T-helper 2 cell treated with Interferon-gamma antibody and Interleukin-4, amounts not matched to agents 5 μg/mL and 100 μg/mL, for 36 hours (primary cell): ENCODE data around the gene VSIG10L2.

Source experiments
- DNase-seq: peaks from one replicate; pipeline ENCODE4 v3.0.0; 2021; ENCODE audit warnings: low spot score
- H3K27ac Mint-ChIP-seq: one replicate; pipeline ENCODE4 v1.8.0; 2021; ENCODE audit warnings: mild to moderate bottlenecking, mixed read lengths
- H3K27me3 Mint-ChIP-seq: one replicate; pipeline ENCODE4 v1.8.0; 2021; ENCODE audit warnings: low read depth, mixed read lengths
- H3K36me3 Mint-ChIP-seq: one replicate; pipeline ENCODE4 v1.8.0; 2021; ENCODE audit warnings: low read depth, mixed read lengths
- H3K4me1 Mint-ChIP-seq: one replicate; pipeline ENCODE4 v1.8.0; 2021; ENCODE audit warnings: low read depth, mixed read lengths
- H3K4me3 Mint-ChIP-seq: one replicate; pipeline ENCODE4 v1.8.0; 2022; ENCODE audit warnings: mild to moderate bottlenecking, moderate library complexity, mixed read lengths
- H3K9me3 Mint-ChIP-seq: one replicate; pipeline ENCODE4 v1.8.0; 2021; ENCODE audit warnings: mixed read lengths

Gene VSIG10L2

GRCh38 chr11:125957618-125958332 is 11.9 kb downstream of the VSIG10L2 start:
- Mint-ChIP-seq H3K4me3 (peak overlapping the region; percentile 63), H3K27ac (no peak overlapping the region), H3K4me1 (peaks cover 9% of the 10 kb centered on the region), H3K9me3 (peaks cover 3% of the 10 kb centered on the region), H3K27me3 (no peaks in the 10 kb centered on the region), H3K36me3 (no peaks in the 10 kb centered on the region)
- no peak for DNase-seq

- Mint-ChIP-seq H3K4me1 (peaks cover 9% of the 10 kb centered on the region), H3K36me3 (no peaks in the 10 kb centered on the region), H3K4me3 (no peak overlapping the region), H3K27ac (no peak overlapping the region), H3K9me3 (peaks cover 6% of the 10 kb centered on the region), H3K27me3 (no peaks in the 10 kb centered on the region)
- no peak for DNase-seq
Observed at GRCh38 chr11:125958872-125959400, 13.1 kb downstream of the VSIG10L2 start.

- H3K9me3 Mint-ChIP-seq, result peaks cover 6% of the 10 kb centered on the region
- no peak overlapping the region for H3K27ac Mint-ChIP-seq
- no peak overlapping the region for H3K4me3 Mint-ChIP-seq
- peaks cover 9% of the 10 kb centered on the region for H3K4me1 Mint-ChIP-seq
- H3K27me3 Mint-ChIP-seq, result no peaks in the 10 kb centered on the region
- DNase-seq, result no peak
- H3K36me3 Mint-ChIP-seq, result no peaks in the 10 kb centered on the region
Observed at GRCh38 chr11:125959511-125959910, 13.7 kb downstream of the VSIG10L2 start.

- Mint-ChIP-seq H3K27me3 (no peaks in the 10 kb centered on the region), H3K9me3 (peaks cover 6% of the 10 kb centered on the region), H3K4me1 (peaks cover 9% of the 10 kb centered on the region), H3K36me3 (no peaks in the 10 kb centered on the region), H3K4me3 (no peak overlapping the region), H3K27ac (no peak overlapping the region)
- no peak for DNase-seq
Observed at GRCh38 chr11:125959931-125960330, 14.1 kb downstream of the VSIG10L2 start.

- Mint-ChIP-seq H3K9me3 (peaks cover 6% of the 10 kb centered on the region), H3K27ac (no peak overlapping the region), H3K27me3 (no peaks in the 10 kb centered on the region), H3K4me3 (no peak overlapping the region), H3K4me1 (peaks cover 9% of the 10 kb centered on the region), H3K36me3 (no peaks in the 10 kb centered on the region)
- no peak for DNase-seq
Observed at GRCh38 chr11:125960771-125961170, 14.9 kb downstream of the VSIG10L2 start.

GRCh38 chr11:125967515-125967914 is 21.7 kb downstream of the VSIG10L2 start:
- no peak overlapping the region for H3K4me3 Mint-ChIP-seq
- peaks cover 6% of the 10 kb centered on the region for H3K9me3 Mint-ChIP-seq
- H3K4me1 Mint-ChIP-seq, result peaks cover under 1% of the 10 kb centered on the region
- peaks cover 9% of the 10 kb centered on the region for H3K27me3 Mint-ChIP-seq
- H3K27ac Mint-ChIP-seq, result no peak overlapping the region
- H3K36me3 Mint-ChIP-seq, result no peaks in the 10 kb centered on the region
- no peak for DNase-seq

GRCh38 chr11:125968354-125968753 is 22.5 kb downstream of the VSIG10L2 start:
- H3K4me1 Mint-ChIP-seq, result no peaks in the 10 kb centered on the region
- no peaks in the 10 kb centered on the region for H3K36me3 Mint-ChIP-seq
- H3K9me3 Mint-ChIP-seq, result no peaks in the 10 kb centered on the region
- H3K27me3 Mint-ChIP-seq, result peaks cover 9% of the 10 kb centered on the region
- no peak overlapping the region for H3K4me3 Mint-ChIP-seq
- DNase-seq, result no peak
- no peak overlapping the region for H3K27ac Mint-ChIP-seq

- no peaks in the 10 kb centered on the region for H3K4me1 Mint-ChIP-seq
- no peaks in the 10 kb centered on the region for H3K9me3 Mint-ChIP-seq
- H3K27ac Mint-ChIP-seq, result no peak overlapping the region
- no peak for DNase-seq
- no peaks in the 10 kb centered on the region for H3K36me3 Mint-ChIP-seq
- H3K4me3 Mint-ChIP-seq, result no peak overlapping the region
- peaks cover 7% of the 10 kb centered on the region for H3K27me3 Mint-ChIP-seq
Observed at GRCh38 chr11:125971618-125972017, 25.8 kb downstream of the VSIG10L2 start.

GRCh38 chr11:125974284-125974683 is 28.4 kb downstream of the VSIG10L2 start:
- Mint-ChIP-seq H3K4me1 (no peaks in the 10 kb centered on the region), H3K27me3 (peaks cover 3% of the 10 kb centered on the region), H3K27ac (no peak overlapping the region), H3K4me3 (no peak overlapping the region), H3K9me3 (no peaks in the 10 kb centered on the region), H3K36me3 (no peaks in the 10 kb centered on the region)
- DNase-seq, result no peak

- DNase-seq, result no peak
- H3K4me1 Mint-ChIP-seq, result no peaks in the 10 kb centered on the region
- no peaks in the 10 kb centered on the region for H3K36me3 Mint-ChIP-seq
- H3K27ac Mint-ChIP-seq, result no peak overlapping the region
- no peak overlapping the region for H3K4me3 Mint-ChIP-seq
- peaks cover 3% of the 10 kb centered on the region for H3K27me3 Mint-ChIP-seq
- H3K9me3 Mint-ChIP-seq, result no peaks in the 10 kb centered on the region
Observed at GRCh38 chr11:125975634-125976033, 29.8 kb downstream of the VSIG10L2 start.

GRCh38 chr11:125976156-125976555 is 30.3 kb downstream of the VSIG10L2 start:
- Mint-ChIP-seq H3K4me3 (no peak overlapping the region), H3K36me3 (no peaks in the 10 kb centered on the region), H3K27me3 (peaks cover 3% of the 10 kb centered on the region)

GRCh38 chr11:125977333-125977732 is 31.5 kb downstream of the VSIG10L2 start:
- H3K36me3 Mint-ChIP-seq, result no peaks in the 10 kb centered on the region
- no peak for DNase-seq
- no peaks in the 10 kb centered on the region for H3K4me1 Mint-ChIP-seq
- H3K9me3 Mint-ChIP-seq, result no peaks in the 10 kb centered on the region
- no peak overlapping the region for H3K27ac Mint-ChIP-seq
- H3K4me3 Mint-ChIP-seq, result no peak overlapping the region
- H3K27me3 Mint-ChIP-seq, result peaks cover 3% of the 10 kb centered on the region

More at GRCh38 chr11:125976156-125976555, 30.3 kb downstream of the VSIG10L2 start:
- no peak overlapping the region for H3K27ac Mint-ChIP-seq
- H3K4me1 Mint-ChIP-seq, result no peaks in the 10 kb centered on the region
- H3K9me3 Mint-ChIP-seq, result no peaks in the 10 kb centered on the region
- DNase-seq, result no peak

GRCh38 chr11:125978181-125978716 is 32.4 kb downstream of the VSIG10L2 start:
- H3K4me1 Mint-ChIP-seq, result no peaks in the 10 kb centered on the region
- H3K27ac Mint-ChIP-seq, result no peak overlapping the region
- H3K4me3 Mint-ChIP-seq, result no peak overlapping the region

GRCh38 chr11:125978778-125979407 is 33.0 kb downstream of the VSIG10L2 start:
- no peaks in the 10 kb centered on the region for H3K36me3 Mint-ChIP-seq
- no peaks in the 10 kb centered on the region for H3K4me1 Mint-ChIP-seq
- no peaks in the 10 kb centered on the region for H3K9me3 Mint-ChIP-seq
- H3K27ac Mint-ChIP-seq, result no peak overlapping the region
- no peak overlapping the region for H3K4me3 Mint-ChIP-seq
- peaks cover 3% of the 10 kb centered on the region for H3K27me3 Mint-ChIP-seq
- no peak for DNase-seq

More at GRCh38 chr11:125978181-125978716, 32.4 kb downstream of the VSIG10L2 start:
- no peaks in the 10 kb centered on the region for H3K9me3 Mint-ChIP-seq
- H3K27me3 Mint-ChIP-seq, result peaks cover 3% of the 10 kb centered on the region
- no peak for DNase-seq
- H3K36me3 Mint-ChIP-seq, result no peaks in the 10 kb centered on the region
